ENCODE data around the gene PTPN14.
A peak's percentile ranks its signal among the peaks of the same experiment; 100 is the strongest.

Gene PTPN14

GRCh38 chr1:214363386-214363785, 188.0 kb downstream of the PTPN14 start:
- TF ChIP-seq, protein P1, sequence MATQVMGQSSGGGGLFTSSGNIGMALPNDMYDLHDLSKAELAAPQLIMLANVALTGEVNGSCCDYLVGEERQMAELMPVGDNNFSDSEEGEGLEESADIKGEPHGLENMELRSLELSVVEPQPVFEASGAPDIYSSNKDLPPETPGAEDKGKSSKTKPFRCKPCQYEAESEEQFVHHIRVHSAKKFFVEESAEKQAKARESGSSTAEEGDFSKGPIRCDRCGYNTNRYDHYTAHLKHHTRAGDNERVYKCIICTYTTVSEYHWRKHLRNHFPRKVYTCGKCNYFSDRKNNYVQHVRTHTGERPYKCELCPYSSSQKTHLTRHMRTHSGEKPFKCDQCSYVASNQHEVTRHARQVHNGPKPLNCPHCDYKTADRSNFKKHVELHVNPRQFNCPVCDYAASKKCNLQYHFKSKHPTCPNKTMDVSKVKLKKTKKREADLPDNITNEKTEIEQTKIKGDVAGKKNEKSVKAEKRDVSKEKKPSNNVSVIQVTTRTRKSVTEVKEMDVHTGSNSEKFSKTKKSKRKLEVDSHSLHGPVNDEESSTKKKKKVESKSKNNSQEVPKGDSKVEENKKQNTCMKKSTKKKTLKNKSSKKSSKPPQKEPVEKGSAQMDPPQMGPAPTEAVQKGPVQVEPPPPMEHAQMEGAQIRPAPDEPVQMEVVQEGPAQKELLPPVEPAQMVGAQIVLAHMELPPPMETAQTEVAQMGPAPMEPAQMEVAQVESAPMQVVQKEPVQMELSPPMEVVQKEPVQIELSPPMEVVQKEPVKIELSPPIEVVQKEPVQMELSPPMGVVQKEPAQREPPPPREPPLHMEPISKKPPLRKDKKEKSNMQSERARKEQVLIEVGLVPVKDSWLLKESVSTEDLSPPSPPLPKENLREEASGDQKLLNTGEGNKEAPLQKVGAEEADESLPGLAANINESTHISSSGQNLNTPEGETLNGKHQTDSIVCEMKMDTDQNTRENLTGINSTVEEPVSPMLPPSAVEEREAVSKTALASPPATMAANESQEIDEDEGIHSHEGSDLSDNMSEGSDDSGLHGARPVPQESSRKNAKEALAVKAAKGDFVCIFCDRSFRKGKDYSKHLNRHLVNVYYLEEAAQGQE (IDR thresholded peaks at IDR 0.05; ENCODE audit: insufficient replicate concordance, low read depth) = no peak
- no peak for TF ChIP-seq SPI1 (IDR thresholded peaks at IDR 0.05; ENCODE audit: borderline replicate concordance, low read depth)
- no peak for TF ChIP-seq GABPA (IDR thresholded peaks at IDR 0.05; ENCODE audit: low read depth)
- DNase-seq (ENCODE audit: low read depth in 1 of 2, low spot score in 1 of 2) = no peak
- H3K27ac ChIP-seq (replicated peaks) = no peak overlapping the region
- H3K27me3 ChIP-seq (ENCODE audit: insufficient read depth, poor library complexity, severe bottlenecking) = no peaks in the 10 kb centered on the region
- no peak overlapping the region for H3K4me3 ChIP-seq (replicated peaks; ENCODE audit: insufficient read depth, low read length)

DNA sequence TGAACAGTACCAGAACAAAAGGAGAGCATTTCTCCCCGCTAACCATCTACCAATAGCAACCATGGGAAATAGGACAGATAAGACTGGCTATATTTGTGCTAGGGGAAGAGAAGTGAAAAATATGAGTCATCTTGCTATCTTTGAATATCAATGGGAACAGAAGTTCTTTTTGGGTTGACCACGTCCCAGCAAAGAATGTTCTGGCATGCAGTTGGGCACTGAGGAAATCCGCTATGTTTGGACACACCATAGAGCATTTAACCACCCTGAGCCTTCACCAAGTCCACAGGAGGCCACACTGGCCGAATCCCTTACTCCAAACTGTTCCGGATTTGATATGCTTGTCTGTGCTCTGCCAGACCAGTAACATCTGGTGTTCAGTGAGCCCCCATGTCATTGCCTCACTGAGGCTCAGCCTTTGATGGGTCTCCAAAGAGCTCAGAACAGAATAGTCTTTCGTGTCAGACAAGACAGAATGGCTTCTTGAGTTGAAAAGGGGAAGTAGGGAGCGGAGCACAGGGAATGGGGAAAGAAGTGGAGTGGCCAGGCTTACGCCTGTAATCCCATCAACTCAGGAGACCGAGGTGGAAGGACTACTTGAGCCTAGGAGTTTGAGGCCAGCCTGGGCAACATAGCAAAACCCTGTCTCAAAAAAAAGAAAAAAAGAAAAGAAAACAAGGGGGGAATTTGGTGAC, 189.1 kb downstream of the PTPN14 start:
- DNase-seq (ENCODE audit: low read depth in 1 of 2, low spot score in 1 of 2) = peak; percentile 67 to 83
- Histone ChIP-seq H3K4me3 (replicated peaks; ENCODE audit: insufficient read depth, low read length) (no peak overlapping the region), H3K27me3 (ENCODE audit: insufficient read depth, poor library complexity, severe bottlenecking) (no peaks in the 10 kb centered on the region), H3K27ac (replicated peaks) (peak overlapping the region; percentile 45)
- TF ChIP-seq GABPA (IDR thresholded peaks at IDR 0.05; ENCODE audit: low read depth) = no peak
- TF ChIP-seq SPI1 (IDR thresholded peaks at IDR 0.05; ENCODE audit: borderline replicate concordance, low read depth) = peak; percentile 98

DNA sequence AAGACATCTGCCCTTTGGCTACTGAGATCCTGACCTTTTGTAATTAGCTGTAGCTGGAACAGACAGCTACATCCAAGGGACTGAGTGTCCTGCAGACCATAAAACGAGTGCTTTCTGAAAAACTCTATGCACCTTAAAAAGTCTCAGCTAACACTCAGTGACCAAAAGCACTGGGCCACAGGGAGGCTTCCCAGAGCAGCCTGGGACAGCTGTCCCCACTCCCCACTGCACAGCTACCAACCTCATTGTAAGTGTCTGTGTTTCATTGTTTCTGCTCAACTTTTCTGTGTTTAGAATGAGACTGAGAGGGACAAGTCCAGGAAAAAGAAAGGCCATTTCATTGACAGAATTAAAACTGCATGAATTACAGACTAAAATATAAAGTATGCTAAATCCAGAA, 189.8 kb downstream of the PTPN14 start:
- TF ChIP-seq CTCF (IDR thresholded peaks at IDR 0.05; ENCODE audit: insufficient read depth, low read length) = no peak
- Histone ChIP-seq H3K4me3 (replicated peaks; ENCODE audit: insufficient read depth, low read length) (no peak overlapping the region), H3K27me3 (ENCODE audit: insufficient read depth, poor library complexity, severe bottlenecking) (no peaks in the 10 kb centered on the region), H3K27ac (replicated peaks) (peak overlapping the region; percentile 45)
- DNase-seq (ENCODE audit: low read depth in 1 of 2, low spot score in 1 of 2) = no peak

GRCh38 chr1:214360525-214361164, 190.8 kb downstream of the PTPN14 start:
- TF ChIP-seq SPI1 (IDR thresholded peaks at IDR 0.05; ENCODE audit: borderline replicate concordance, low read depth) (peak; percentile 54; the same call in 1 of the 2 replicates), CTCF (IDR thresholded peaks at IDR 0.05; ENCODE audit: insufficient read depth, low read length) (no peak)
- Histone ChIP-seq H3K4me3 (replicated peaks; ENCODE audit: insufficient read depth, low read length) (no peak overlapping the region), H3K27me3 (ENCODE audit: insufficient read depth, poor library complexity, severe bottlenecking) (no peaks in the 10 kb centered on the region), H3K27ac (replicated peaks) (no peak overlapping the region)
- peak in 1 of 2 experiments; percentile 8 for DNase-seq (ENCODE audit: low read depth in 1 of 2, low spot score in 1 of 2)

- DNase-seq (ENCODE audit: low read depth in 1 of 2, low spot score in 1 of 2) = no peak
- TF ChIP-seq GABPA (IDR thresholded peaks at IDR 0.05; ENCODE audit: low read depth) = no peak
- TF ChIP-seq, protein P1 (IDR thresholded peaks at IDR 0.05; ENCODE audit: insufficient replicate concordance, low read depth) = no peak
- no peak for TF ChIP-seq SPI1 (IDR thresholded peaks at IDR 0.05; ENCODE audit: borderline replicate concordance, low read depth)
- TF ChIP-seq CTCF (IDR thresholded peaks at IDR 0.05; ENCODE audit: insufficient read depth, low read length) = no peak
- TF ChIP-seq POLR2AphosphoS5 (IDR thresholded peaks at IDR 0.05; ENCODE audit: low read depth) = no peak
- Histone ChIP-seq H3K4me3 (replicated peaks; ENCODE audit: insufficient read depth, low read length) (no peak overlapping the region), H3K27me3 (ENCODE audit: insufficient read depth, poor library complexity, severe bottlenecking) (no peaks in the 10 kb centered on the region), H3K27ac (replicated peaks) (no peak overlapping the region)
Measured at GRCh38 chr1:214360116-214360515, 191.3 kb downstream of the PTPN14 start.
